Skeletal muscle satellite cell (primary cell): Measurements from ENCODE around the gene RRP9.
"Not testable (repeated sequence)": the region's sequence is repeated elsewhere in the genome, so short reads cannot be mapped to it uniquely, and the experiment has no call there.

Experiments
- H3K27me3 ChIP-seq: 2 replicates; pipeline ENCODE4 v1.7.0; 2013; ENCODE audit warnings: low read length; ENCODE audit not compliant: control insufficient read depth, insufficient read depth
- H3K36me3 ChIP-seq: 2 replicates; pipeline ENCODE4 v1.7.0; 2013; ENCODE audit warnings: mild to moderate bottlenecking, control low read depth, low read length; ENCODE audit not compliant: insufficient read depth
- H3K4me1 ChIP-seq: 2 replicates; pipeline ENCODE4 v1.7.0; 2013; ENCODE audit warnings: low read length; ENCODE audit not compliant: control insufficient read depth, insufficient read depth
- H3K4me2 ChIP-seq: 2 replicates; pipeline ENCODE4 v1.7.0; 2013; ENCODE audit warnings: mild to moderate bottlenecking, low read length
- H3K4me3 ChIP-seq: 2 replicates; pipeline ENCODE4 v1.7.0; 2013; ENCODE audit warnings: low read length
- H3K9ac ChIP-seq: 2 replicates; pipeline ENCODE4 v1.7.0; 2013; ENCODE audit warnings: mild to moderate bottlenecking, low read depth, low read length, moderate library complexity
- H3K9me3 ChIP-seq: replicated peaks from 2 replicates; pipeline ENCODE4 v1.7.0; 2013; ENCODE audit warnings: mild to moderate bottlenecking, control low read depth, low read length

The RRP9 gene

GRCh38 chr3:51902361-51902760 lies 39.3 kb downstream of the RRP9 start:
- not testable (repeated sequence) for H3K9ac ChIP-seq, H3K4me3 ChIP-seq, H3K9me3 ChIP-seq, H3K4me2 ChIP-seq, H3K36me3 ChIP-seq, H3K4me1 ChIP-seq
- peaks cover 16% of the 10 kb centered on the region for H3K27me3 ChIP-seq

GRCh38 chr3:51900043-51900442 lies 41.7 kb downstream of the RRP9 start:
- H3K9ac ChIP-seq, H3K9me3 ChIP-seq, H3K4me2 ChIP-seq, H3K36me3 ChIP-seq, H3K4me1 ChIP-seq, H3K4me3 ChIP-seq: not testable (repeated sequence)
- H3K27me3 ChIP-seq, result peaks cover 22% of the 10 kb centered on the region

DNA sequence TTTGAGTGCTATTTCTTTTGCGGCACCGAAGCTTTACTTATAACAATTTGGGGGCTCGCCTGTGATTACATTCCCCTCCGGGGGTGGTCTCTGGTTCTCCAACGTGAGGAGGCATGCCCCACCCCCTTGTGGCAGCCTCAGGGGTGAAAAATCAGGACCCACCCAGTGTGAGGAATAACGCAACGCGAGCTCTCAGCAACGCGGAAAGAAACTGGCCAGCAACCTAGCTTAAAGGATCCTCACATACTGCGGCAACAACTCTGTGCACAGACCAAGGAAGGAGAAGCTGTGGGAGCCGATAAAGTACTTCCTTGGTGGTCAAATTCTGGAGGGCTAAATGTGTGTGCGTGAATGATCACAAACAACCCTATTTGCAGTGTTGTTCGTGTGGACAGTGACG lies 44.3 kb downstream of the RRP9 start:
- Histone ChIP-seq H3K4me3 (no peak overlapping the region), H3K9me3 (no peaks in the 10 kb centered on the region), H3K4me1 (no peaks in the 10 kb centered on the region), H3K36me3 (no peaks in the 10 kb centered on the region), H3K4me2 (no peak overlapping the region), H3K27me3 (peaks cover 32% of the 10 kb centered on the region), H3K9ac (no peak overlapping the region)

DNA sequence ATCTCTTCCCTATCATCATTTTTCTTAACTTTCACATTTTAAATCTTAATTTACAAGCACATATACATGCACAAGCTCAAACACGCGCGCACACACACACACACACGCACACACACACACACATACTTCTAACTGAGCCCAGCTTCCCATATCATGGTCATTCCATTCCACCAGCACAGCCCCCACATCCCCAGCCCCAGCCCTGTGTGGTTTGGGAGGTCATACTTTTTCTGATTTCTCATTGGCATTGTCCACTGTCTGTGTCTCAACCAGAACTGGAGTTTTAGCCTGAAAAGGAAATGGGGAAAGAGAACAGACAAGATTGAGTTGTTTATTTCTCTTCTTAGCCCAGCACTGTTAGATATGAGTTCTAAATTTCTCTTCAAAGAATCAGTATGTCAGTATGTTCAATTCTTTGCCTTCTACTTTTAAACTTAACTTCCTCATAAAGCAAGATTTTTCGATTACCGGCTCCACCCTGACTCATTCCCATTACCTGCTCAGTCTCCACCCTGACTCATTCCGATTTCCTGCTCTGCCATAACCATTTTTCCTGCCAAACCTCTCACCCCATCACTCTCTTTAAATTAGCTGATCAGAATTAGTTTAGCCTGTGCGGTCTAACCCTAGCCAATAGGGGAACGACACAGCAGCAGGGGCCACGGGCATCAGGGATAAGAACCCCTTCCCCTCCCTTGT lies 44.9 kb downstream of the RRP9 start:
- no peak overlapping the region for H3K4me3 ChIP-seq
- H3K4me1 ChIP-seq, result no peaks in the 10 kb centered on the region
- no peaks in the 10 kb centered on the region for H3K36me3 ChIP-seq
- H3K9ac ChIP-seq, result no peak overlapping the region
- H3K27me3 ChIP-seq, result peaks cover 28% of the 10 kb centered on the region
- no peak overlapping the region for H3K4me2 ChIP-seq
- no peaks in the 10 kb centered on the region for H3K9me3 ChIP-seq

DNA sequence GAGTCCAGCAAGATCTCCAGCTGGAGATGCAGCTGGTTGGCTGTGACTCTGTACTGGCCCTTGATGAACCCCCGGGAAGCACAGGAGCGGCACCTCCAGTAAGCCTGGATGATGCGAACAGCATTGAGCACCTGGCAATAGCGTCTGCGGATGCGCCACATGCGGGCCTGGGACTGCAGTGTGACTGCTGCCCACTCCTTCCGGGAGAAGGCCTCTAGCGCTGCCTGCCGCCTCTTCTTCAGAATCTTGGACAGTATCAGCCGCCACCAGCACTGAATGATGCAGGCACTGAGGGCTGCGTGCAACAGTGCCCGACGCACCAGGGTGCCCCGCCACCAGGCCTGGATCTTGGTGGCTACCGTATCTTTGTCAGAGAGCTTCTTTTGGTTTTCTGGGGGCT lies 46.8 kb downstream of the RRP9 start:
- no peak overlapping the region for H3K9ac ChIP-seq
- H3K27me3 ChIP-seq, result peaks cover 26% of the 10 kb centered on the region
- no peaks in the 10 kb centered on the region for H3K9me3 ChIP-seq
- H3K4me2 ChIP-seq, result no peak overlapping the region
- H3K4me3 ChIP-seq, result no peak overlapping the region
- H3K4me1 ChIP-seq, result no peaks in the 10 kb centered on the region
- no peaks in the 10 kb centered on the region for H3K36me3 ChIP-seq

GRCh38 chr3:51894391-51894790 lies 47.3 kb downstream of the RRP9 start:
- Histone ChIP-seq H3K9ac (no peak overlapping the region), H3K4me1 (no peaks in the 10 kb centered on the region), H3K27me3 (peaks cover 26% of the 10 kb centered on the region), H3K36me3 (no peaks in the 10 kb centered on the region), H3K4me3 (no peak overlapping the region), H3K9me3 (no peaks in the 10 kb centered on the region), H3K4me2 (no peak overlapping the region)

- Histone ChIP-seq H3K27me3 (peaks cover 19% of the 10 kb centered on the region), H3K4me2 (no peak overlapping the region), H3K9me3 (no peaks in the 10 kb centered on the region), H3K9ac (no peak overlapping the region), H3K4me1 (no peaks in the 10 kb centered on the region), H3K4me3 (no peak overlapping the region), H3K36me3 (no peaks in the 10 kb centered on the region)
Observed at GRCh38 chr3:51891242-51892039, 50.3 kb downstream of the RRP9 start.

DNA sequence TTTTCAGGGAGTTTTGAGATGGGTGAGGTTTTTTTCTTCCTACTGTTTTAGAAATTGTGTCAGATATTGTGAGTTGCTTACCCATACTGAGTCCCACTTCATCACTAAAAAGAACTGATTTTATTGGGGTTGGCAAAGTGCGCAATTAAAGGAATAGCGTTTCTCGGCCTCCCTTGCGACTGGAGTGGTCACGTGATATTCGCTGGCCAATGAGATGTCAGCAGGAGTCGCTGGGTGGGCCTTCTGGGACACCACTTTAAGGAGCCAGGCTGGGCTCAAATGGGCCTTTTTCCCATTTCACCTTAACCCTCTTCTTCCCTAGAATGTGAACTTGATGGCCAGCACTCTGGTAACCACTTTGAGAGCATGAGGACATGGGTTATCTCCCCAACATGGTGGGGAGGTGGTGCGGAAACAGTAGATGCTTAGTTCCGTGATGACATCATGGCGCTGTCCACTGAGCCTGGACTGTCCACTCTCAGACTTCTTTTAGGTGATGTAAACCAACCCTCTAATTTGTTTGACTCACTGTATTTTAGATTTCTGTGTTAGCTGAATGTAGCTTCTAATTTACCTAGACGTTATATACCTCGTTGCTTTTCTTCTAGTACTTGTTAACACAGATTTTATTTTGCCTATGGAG lies 53.1 kb downstream of the RRP9 start:
- H3K9ac ChIP-seq, result no peak overlapping the region
- H3K4me1 ChIP-seq, result no peaks in the 10 kb centered on the region
- no peak overlapping the region for H3K4me2 ChIP-seq
- H3K4me3 ChIP-seq, result no peak overlapping the region
- H3K9me3 ChIP-seq, result no peaks in the 10 kb centered on the region
- H3K27me3 ChIP-seq, result peaks cover 13% of the 10 kb centered on the region
- no peaks in the 10 kb centered on the region for H3K36me3 ChIP-seq

DNA sequence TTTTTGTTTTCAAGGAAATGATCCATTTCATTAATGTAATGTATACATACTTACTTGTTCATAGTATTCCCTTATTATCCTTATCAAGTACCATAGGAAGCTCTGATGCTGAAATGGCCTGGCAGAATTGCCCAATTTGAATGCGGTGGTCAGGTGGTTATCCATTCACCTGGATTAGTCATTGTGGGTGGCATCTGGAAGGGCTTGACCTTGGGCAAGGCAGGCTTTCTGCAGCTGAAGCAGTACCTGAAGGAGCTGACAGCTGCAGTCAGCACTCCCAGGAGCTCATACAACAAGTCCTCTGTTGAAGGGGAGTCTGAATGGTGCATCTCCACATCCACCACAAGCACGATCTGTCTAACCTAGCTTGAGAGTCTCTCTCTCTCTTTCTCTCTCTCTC lies 54.1 kb downstream of the RRP9 start:
- no peaks in the 10 kb centered on the region for H3K9me3 ChIP-seq
- no peak overlapping the region for H3K4me2 ChIP-seq
- no peak overlapping the region for H3K4me3 ChIP-seq
- H3K9ac ChIP-seq, result no peak overlapping the region
- no peaks in the 10 kb centered on the region for H3K4me1 ChIP-seq
- no peaks in the 10 kb centered on the region for H3K36me3 ChIP-seq
- H3K27me3 ChIP-seq, result peaks cover 22% of the 10 kb centered on the region

DNA sequence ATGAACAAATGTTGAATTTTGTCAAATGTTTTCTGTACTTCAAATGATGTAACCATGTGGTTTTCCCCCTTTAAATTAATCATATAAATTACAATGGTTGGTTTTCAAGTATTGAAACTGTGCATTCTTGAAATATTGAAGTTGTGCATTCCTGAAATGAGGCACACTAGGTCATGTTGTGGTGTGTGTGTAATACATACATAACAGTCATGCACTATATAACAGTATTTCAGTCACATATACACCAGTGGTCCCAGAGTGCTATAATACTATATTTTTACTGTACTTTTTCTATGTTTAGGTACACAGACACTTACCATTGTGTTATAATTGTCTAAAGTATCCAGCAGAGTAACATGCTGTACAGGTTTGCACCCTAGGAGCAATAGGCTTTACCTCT lies 55.3 kb downstream of the RRP9 start:
- Histone ChIP-seq H3K27me3 (peaks cover 31% of the 10 kb centered on the region), H3K4me3 (no peak overlapping the region), H3K9me3 (no peaks in the 10 kb centered on the region), H3K4me1 (no peaks in the 10 kb centered on the region), H3K9ac (no peak overlapping the region), H3K36me3 (no peaks in the 10 kb centered on the region), H3K4me2 (no peak overlapping the region)
